Small intestine (tissue), 7 donors: ENCODE measurements around the gene EPB42. TPM values are rescaled to one million over a fixed set of nuclear protein-coding genes. Genes with fewer than 3 reads are reported as not detected.

Source experiments
- DNase-seq, 2 donors: peaks; one replicate each; pipeline versions ENCODE4 v3.0.0 to v3.0.0-alpha.2; 2013
- FAIRE-seq: peaks from 2 replicates; lab custom pipeline; 2012; peaks lifted over from hg19 to GRCh38; lab: Jason Lieb, UNC
- H3K27ac ChIP-seq, 3 donors: one replicate each; pipeline ENCODE4 v1.5.1; 2013; ENCODE audit warnings: low read length in 2 of 3, mild to moderate bottlenecking in 2 of 3, control low read depth in 1 of 3, inconsistent platforms in 1 of 3, low read depth in 1 of 3, moderate library complexity in 1 of 3
- H3K27me3 ChIP-seq, 3 donors: one replicate each; pipeline ENCODE4 v1.6.1; 2013; ENCODE audit warnings: low read length in 3 of 3, inconsistent platforms in 1 of 3; ENCODE audit not compliant: control insufficient read depth in 3 of 3, insufficient read depth in 3 of 3
- H3K36me3 ChIP-seq, 3 donors: one replicate each; pipeline ENCODE4 v1.6.1; 2013; ENCODE audit warnings: low read length in 3 of 3, inconsistent platforms in 1 of 3, low read depth in 1 of 3, mild to moderate bottlenecking in 1 of 3, moderate library complexity in 1 of 3; ENCODE audit not compliant: control insufficient read depth in 3 of 3, insufficient read depth in 2 of 3
- H3K4me1 ChIP-seq, 3 donors: one replicate each; pipeline ENCODE4 v1.6.1; 2013; ENCODE audit warnings: low read length in 2 of 3, inconsistent platforms in 1 of 3, low read depth in 1 of 3, mild to moderate bottlenecking in 1 of 3, moderate library complexity in 1 of 3; ENCODE audit not compliant: control insufficient read depth in 3 of 3, insufficient read depth in 2 of 3
- H3K4me3 ChIP-seq, 3 donors: one replicate each; pipeline ENCODE4 v1.5.1; 2013; ENCODE audit warnings: low read length in 3 of 3, control low read depth in 1 of 3, inconsistent platforms in 1 of 3, low read depth in 1 of 3, mild to moderate bottlenecking in 1 of 3, moderate library complexity in 1 of 3
- H3K9me3 ChIP-seq, 2 donors: one replicate each; pipeline ENCODE4 v1.6.1; 2013; ENCODE audit warnings: low read depth in 1 of 2, low read length in 1 of 2; ENCODE audit not compliant: control insufficient read depth in 2 of 2, insufficient read depth in 1 of 2
- WGBS, 3 donors: extraction: QIAGEN DNeasy Blood & Tissue Kit; methylation state at CpG; one replicate each; pipeline ENCODE4 v1.1.7; 2013; 5-methylcytosine and 5-hydroxymethylcytosine counted together
- polyA plus RNA-seq, 4 donors: library from polyadenylated mRNA; stranded (reverse) in 3 of 4; unstranded in 1 of 4; fragments of 200-250 nt in 3 of 4; fragments of 120-200 nt in 1 of 4; gene quantifications; one replicate each; pipeline versions ENCODE4 v1.2.1 to v1.2.3, GENCODE V29; 2013
- donor health status: healthy with polysubstance abuse.
- donor health status: control.
- donor health status: control.
- donor health status: Bipolar disorder and iron deficiency.
- donor health status: healthy.

The EPB42 gene
- polyA plus RNA-seq, 4 donors = 0.34 TPM; not detected in 3

- Histone ChIP-seq H3K4me1 (no peaks in the 10 kb centered on the region), H3K27ac (no peak overlapping the region), H3K36me3 (no peaks in the 10 kb centered on the region), H3K27me3 (peaks cover 0 to 3% (median 1%) of the 10 kb centered on the region in 3 donors), H3K4me3 (no peak overlapping the region), H3K9me3 (no peaks in the 10 kb centered on the region)
- FAIRE-seq = no peak
- 78 to 86% (median 84%) methylated on average over 16 of the region's 16 CpGs for WGBS, 3 donors
- no peak for DNase-seq
Observed at GRCh38 chr15:43219929-43220928, 589 bp downstream of the EPB42 start.

DNA sequence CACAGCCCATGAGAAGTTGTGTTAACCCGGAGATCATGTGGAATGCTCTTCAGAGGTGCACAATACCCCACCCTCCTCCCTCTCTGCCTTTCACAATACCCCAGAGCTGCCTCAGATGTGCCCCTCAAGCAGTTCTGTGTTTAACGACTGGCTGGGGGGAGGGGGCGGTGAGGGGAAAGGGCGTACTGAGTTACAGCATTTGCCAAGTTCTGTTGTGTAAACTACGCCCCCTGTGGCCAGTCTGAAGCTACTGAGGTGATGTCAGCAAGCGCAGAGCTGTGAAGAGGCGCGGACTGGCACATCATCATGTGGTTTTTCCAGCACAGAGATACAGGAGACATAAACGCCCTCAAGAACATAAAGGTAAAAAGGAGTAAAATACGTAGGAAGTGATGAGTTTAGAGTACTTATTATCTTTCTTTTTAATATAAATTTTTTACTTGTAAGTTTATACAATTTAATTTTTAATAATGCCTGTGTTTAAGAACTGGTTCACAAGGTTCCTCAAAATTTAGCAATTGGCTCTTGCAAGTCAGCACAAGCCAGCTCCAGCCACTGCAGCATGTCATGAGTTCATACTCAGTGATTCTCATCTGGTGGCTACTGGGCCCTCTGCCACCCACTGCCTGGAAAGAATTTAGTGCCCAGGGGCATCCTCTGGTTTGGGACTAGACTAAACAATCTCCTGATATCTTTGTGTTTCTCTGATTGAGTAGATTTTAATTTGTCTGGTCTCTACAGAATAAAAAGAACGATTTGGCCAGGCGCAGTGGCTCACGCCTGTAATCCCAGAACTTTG, 1.7 kb downstream of the EPB42 start:
- no peak overlapping the region for H3K4me3 ChIP-seq
- H3K27me3 ChIP-seq = peaks cover 0 to 3% (median 1%) of the 10 kb centered on the region in 3 donors
- no peak overlapping the region for H3K27ac ChIP-seq
- H3K4me1 ChIP-seq = no peaks in the 10 kb centered on the region
- no peaks in the 10 kb centered on the region for H3K36me3 ChIP-seq
- no peak for FAIRE-seq
- H3K9me3 ChIP-seq = no peaks in the 10 kb centered on the region
- DNase-seq = peak in 1 of 2 donors; percentile 10
- WGBS, 3 donors = 51 to 62% (median 61%) methylated on average over 13 of the region's 13 CpGs

DNA sequence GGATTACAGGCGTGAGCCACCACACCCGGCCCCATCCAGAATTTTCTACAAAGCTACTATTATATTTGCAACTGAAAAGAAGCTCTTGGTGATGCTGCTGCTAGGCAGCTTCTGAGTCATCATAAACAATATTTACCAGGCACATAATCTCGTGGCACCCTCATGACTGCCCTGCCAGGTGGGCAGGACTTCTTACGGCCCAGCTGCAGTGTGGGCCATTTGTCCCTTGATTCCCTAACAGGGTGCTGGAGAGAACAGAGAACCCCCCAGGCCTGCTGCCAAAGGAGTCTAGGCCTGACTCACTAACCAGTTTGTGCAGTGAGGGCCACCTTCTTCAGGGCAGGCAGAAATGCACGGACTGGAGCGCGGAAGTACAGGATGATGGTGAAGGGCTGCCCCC, 4.9 kb downstream of the EPB42 start:
- DNase-seq = no peak
- H3K9me3 ChIP-seq = no peaks in the 10 kb centered on the region
- no peaks in the 10 kb centered on the region for H3K4me1 ChIP-seq
- FAIRE-seq = no peak
- H3K4me3 ChIP-seq = no peak overlapping the region
- peaks cover 0 to 3% (median 1%) of the 10 kb centered on the region in 3 donors for H3K27me3 ChIP-seq
- H3K27ac ChIP-seq = no peak overlapping the region
- no peaks in the 10 kb centered on the region for H3K36me3 ChIP-seq
- 70 to 85% (median 79%) methylated on average over 7 of the region's 7 CpGs for WGBS, 3 donors

GRCh38 chr15:43214592-43215295, 6.1 kb downstream of the EPB42 start:
- H3K36me3 ChIP-seq = no peaks in the 10 kb centered on the region

GRCh38 chr15:43214169-43214568, 6.6 kb downstream of the EPB42 start:
- no peak for FAIRE-seq
- 69 to 82% (median 81%) methylated on average over 8 of the region's 8 CpGs for WGBS, 3 donors

More at GRCh38 chr15:43214592-43215295, 6.1 kb downstream of the EPB42 start:
- Histone ChIP-seq H3K27me3 (peaks cover 0 to 6% (median 3%) of the 10 kb centered on the region in 3 donors), H3K27ac (no peak overlapping the region), H3K9me3 (no peaks in the 10 kb centered on the region), H3K4me1 (no peaks in the 10 kb centered on the region), H3K4me3 (no peak overlapping the region)
- WGBS, 3 donors = 89 to 91% (median 91%) methylated on average over 6 of the region's 6 CpGs
- DNase-seq (no peak), FAIRE-seq (no peak)

DNA sequence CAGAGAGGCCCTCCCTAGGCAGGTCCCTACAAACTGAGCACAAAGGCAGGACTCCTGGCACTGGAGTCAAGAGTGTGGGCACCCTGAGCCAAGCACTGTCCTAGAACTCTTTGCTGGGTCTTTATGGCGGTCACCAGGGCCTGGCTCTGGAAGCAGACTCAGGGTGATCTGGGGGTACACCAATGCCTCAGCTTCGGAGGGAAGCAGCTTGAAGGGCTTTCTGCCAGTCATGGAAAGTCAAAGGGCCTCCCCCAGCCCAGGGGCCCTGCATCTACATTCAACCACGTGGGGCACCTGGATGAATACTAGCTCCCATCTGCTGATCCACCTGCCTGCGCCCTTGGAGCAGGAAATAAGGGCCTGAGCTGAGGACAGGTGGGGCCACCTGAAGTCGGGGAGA, 7.4 kb downstream of the EPB42 start:
- WGBS, 3 donors = 68 to 81% (median 81%) methylated on average over 5 of the region's 5 CpGs
- H3K27ac ChIP-seq = no peak overlapping the region
- FAIRE-seq (no peak), DNase-seq (no peak)
- H3K27me3 ChIP-seq = peaks cover 0 to 18% (median 2%) of the 10 kb centered on the region in 3 donors
- H3K36me3 ChIP-seq = no peaks in the 10 kb centered on the region
- H3K4me1 ChIP-seq = no peaks in the 10 kb centered on the region
- H3K9me3 ChIP-seq = no peaks in the 10 kb centered on the region
- H3K4me3 ChIP-seq = no peak overlapping the region

More at GRCh38 chr15:43214169-43214568, 6.6 kb downstream of the EPB42 start:
- H3K27ac ChIP-seq = no peak overlapping the region
- no peaks in the 10 kb centered on the region for H3K4me1 ChIP-seq
- no peaks in the 10 kb centered on the region for H3K9me3 ChIP-seq
- H3K4me3 ChIP-seq = no peak overlapping the region
- H3K27me3 ChIP-seq = peaks cover 0 to 11% (median 2%) of the 10 kb centered on the region in 3 donors
- H3K36me3 ChIP-seq = no peaks in the 10 kb centered on the region
- no peak for DNase-seq

DNA sequence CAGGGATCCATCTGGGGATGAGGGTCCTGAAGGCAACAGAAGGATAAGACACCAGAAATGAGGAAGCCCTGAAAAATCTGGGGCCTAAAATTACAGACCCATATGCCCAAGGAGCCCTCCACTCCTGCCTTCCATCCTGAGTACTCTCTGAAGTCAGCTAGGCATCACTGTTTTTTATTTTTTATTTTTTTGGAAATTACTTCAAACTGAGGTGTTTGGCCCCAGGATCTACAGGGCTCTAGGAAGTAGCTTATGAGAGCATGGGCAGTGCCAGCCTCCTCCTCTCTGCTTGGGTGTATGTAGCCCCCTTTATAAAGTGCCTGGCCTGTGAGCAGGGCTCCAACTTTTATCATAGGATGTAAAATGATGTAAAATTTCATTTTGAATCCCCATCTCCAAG, 7.9 kb downstream of the EPB42 start:
- FAIRE-seq (no peak), DNase-seq (no peak)
- Histone ChIP-seq H3K36me3 (no peaks in the 10 kb centered on the region), H3K9me3 (no peaks in the 10 kb centered on the region), H3K27ac (no peak overlapping the region), H3K4me3 (no peak overlapping the region), H3K4me1 (no peaks in the 10 kb centered on the region), H3K27me3 (peaks cover 0 to 20% (median 2%) of the 10 kb centered on the region in 3 donors)

GRCh38 chr15:43212299-43212698, 8.5 kb downstream of the EPB42 start:
- Histone ChIP-seq H3K9me3 (no peaks in the 10 kb centered on the region), H3K4me3 (no peak overlapping the region), H3K27me3 (peaks cover 0 to 27% (median 2%) of the 10 kb centered on the region in 3 donors), H3K27ac (no peak overlapping the region), H3K4me1 (no peaks in the 10 kb centered on the region), H3K36me3 (no peaks in the 10 kb centered on the region)
- DNase-seq (no peak), FAIRE-seq (no peak)
- WGBS, 3 donors = 74 to 75% (median 75%) methylated on average over 8 of the region's 8 CpGs
